ENCODE data around the gene TAF13.
"Not testable (repeated sequence)": the region's sequence is repeated elsewhere in the genome, so short reads cannot be mapped to it uniquely, and the experiment has no call there.

Gene TAF13

DNA sequence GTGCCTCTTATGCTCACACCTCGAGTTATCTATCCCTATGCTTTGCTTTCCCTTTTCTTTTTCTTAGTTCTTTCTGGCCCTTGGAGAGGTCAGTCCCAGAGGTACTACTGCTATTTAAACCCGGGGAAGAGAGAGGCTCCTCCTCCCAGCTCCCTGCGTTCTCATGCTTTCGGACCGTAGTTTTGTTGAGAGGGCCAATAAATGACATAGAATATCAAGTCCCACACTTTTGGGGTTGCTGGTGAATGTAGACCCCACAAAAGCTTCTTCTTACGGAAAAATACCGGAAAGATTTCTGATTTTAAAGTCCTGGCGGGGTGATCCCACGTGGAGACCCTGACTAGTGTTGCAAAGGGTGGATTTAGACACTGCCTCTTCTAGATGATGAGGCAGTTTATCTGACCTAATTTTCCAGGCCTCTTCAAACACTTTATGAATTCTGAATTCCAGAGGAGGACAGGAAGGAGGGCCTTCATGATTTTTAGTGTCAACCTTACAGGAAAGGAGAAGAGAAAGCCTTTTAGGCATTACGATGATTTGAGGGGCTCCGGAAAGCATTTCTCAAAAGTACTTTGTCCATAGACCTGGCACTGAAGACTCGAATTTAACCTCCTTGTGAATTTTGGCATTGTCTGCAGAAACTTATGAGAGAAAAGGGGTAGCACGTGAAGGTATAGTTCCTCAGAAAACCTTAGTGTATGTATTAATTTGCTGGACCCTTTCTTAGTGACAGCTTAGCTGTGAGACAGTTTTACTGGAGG, 15.5 kb upstream of the TAF13 start:
- DNase-seq (ENCODE audit: low spot score), result no peak

GRCh38 chr1:109090196-109091077, 14.6 kb upstream of the TAF13 start, which contains the start of gene TMEM167B:
TMEM167B (plus strand) TSS chr1:109090764; CDS start chr1:109090873, 109 bp downstream.
- DNase-seq (ENCODE audit: low spot score), result peak; percentile 95

- DNase-seq (ENCODE audit: low spot score), result peak; percentile 98
Measured at GRCh38 chr1:109089242-109090015, 13.6 kb upstream of the TAF13 start.

- no peak for DNase-seq (ENCODE audit: low spot score)
Measured at GRCh38 chr1:109084563-109085517, 9.0 kb upstream of the TAF13 start.

DNA sequence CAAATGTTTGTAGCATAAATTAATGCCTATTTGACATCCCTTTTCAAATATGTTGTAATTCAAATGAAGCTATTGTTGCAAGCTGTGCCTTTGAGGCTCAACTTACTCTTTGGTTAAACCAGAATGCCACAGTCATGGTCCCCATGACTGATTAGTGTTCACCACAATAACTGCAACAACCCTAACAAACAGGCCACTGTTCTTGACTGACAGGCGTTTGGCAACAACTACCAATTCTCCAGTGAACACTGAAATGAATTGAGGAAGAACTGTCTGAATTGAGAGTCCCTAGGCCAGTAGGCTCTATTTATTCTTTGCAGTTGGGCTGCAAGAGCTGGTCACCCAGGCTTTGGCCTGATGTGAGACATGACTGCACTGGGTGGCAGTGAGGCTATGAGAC, 8.1 kb upstream of the TAF13 start:
- DNase-seq (ENCODE audit: low spot score), result peak; percentile 100

DNA sequence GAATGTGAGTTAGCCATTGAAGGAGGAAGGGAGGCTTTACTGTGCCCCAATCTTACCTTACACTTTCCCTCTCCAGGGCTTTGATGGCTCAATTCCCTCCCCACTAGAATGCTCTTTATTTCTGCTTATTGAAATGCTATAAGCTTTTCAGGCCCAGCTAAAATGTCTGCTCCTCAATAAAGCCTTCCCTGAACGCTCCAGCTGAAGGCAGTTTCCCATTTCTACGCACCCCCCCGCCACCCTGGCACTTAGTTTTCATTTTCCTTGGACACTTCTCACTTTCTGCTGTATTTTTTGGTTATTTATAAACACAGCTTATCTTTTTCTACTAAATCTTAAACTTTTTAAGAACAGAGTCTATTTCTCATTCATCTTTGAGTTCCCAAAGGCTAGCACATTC, 7.7 kb upstream of the TAF13 start:
- DNase-seq (ENCODE audit: low spot score), result no peak

DNA sequence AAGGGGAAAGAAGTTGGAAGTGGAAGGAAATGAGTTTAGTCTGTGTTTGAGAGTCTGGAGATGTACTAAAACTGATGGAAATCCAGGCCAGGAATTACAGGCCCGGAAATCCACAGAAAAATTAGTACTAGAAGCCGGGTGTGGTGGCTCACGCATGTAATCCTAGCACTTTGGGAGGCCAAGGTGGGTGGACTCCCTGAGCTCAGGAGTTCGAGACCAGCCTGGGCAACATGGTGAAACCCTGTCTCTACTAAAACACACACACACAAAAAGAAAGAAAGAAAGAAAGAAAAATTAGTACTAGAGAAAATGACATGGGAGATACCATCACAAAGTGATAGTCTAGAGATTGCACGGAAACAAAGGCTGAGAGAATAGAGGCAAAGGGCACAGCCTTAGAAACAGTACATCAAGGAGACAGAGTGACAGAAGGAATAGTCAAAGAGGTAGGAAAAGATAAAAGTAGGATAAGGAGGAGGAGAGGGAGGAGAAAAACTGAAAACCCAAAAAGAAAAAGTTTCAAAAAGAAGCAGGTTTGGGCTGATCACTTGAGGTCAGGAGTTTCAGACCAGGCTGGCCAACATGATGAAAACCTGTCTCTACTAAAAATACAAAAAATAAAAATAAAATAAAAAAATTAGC, 4.8 kb upstream of the TAF13 start:
- DNase-seq (ENCODE audit: low spot score), result no peak

DNA sequence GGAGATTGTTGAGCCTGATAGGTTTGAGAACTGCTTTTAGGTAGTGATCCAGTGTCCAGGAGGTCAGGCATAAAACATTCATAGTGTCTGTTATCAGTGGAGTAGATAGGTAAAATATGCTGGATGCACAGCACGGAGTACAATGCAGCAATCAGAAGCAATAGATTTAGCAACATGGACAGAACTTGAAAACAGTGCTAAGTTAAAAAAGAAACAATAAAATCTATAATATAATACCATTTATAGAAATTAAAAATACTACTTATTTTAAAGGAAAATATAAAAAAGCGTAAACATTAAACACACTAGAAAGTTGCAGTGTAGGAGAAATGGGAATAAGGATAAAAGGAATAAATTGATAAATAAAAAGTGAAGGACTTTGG, 3.4 kb upstream of the TAF13 start:
- no peak for DNase-seq (ENCODE audit: low spot score)

DNA sequence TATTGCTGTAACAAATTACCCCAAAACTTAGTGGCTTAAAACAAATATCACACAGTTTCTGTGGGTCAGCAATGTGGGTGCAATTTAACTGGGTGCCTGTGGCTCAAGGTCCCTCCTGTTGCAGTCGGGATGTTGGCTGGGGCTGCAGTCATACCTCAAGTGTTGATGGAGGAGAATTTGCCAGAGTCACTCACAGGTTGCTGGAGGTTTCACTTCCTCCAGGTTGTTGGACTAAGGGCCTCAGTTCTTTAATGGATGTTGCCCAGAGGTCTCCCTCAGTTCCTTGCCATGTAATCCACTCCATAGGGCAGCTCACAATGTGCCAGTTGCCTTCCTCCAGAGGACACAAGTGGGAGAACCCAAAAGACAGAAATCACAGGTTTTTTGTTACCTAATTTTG, 2.5 kb upstream of the TAF13 start:
- DNase-seq (ENCODE audit: low spot score), result no peak

DNA sequence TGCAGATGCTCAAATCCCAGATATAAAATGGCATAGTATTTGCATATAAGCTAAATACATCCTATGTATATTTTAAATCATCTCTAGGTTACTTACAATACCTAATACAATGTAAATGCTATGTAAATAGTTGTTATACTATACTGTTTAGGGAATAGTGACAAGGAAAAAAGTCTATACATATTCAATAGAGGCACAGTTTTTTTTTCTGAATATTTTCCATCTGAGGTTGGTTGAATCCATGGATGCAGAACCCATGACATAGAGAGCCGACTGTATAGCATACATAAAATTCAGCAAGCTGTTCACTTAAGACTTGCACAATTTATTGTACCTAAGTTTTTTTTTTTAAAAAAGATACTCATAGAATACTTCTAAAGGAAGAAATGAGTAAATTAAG, 6.5 kb downstream of the TAF13 start:
- DNase-seq (ENCODE audit: low spot score), result no peak

DNA sequence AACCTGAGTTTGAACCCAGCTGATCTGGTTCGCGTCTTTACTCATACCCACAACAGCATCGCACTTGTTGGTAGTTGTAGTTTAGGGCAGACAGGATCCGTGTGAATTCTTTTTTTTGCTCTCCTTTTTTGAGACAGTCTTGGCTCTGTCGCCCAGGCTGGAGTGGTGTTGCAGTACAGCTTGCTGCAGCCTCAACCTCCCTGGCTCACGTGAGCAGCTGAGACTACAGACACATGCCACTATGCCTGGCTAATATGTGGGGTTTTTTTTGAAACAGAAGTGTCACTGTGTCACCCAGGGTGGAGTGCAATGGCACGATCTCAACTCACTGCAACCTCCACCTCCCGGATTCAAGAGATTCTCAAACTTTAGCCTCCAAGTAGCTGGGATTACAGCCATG, 7.9 kb downstream of the TAF13 start:
- no peak for DNase-seq (ENCODE audit: low spot score)

- DNase-seq (ENCODE audit: low spot score), result no peak
Measured at GRCh38 chr1:109065137-109065536, 10.7 kb downstream of the TAF13 start.

DNA sequence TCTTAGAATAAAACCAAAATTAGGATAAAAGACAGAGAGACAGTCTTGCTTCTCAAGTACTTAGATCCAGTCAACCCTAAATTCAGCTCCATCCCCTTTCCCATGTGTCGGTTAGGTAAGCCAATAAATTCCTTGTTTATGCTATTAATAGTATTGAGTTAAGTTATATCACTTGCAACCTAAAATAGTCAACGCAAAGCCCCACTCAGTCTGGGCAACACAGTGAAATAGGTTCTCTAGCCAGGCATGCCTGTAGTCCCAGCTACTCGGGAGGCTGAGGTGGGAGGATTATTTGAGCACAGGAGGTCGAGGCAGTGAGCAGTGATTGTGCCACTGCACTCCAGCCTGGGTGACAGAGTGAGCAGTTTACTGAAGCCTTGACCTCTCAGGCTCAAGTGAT, 14.6 kb downstream of the TAF13 start:
- DNase-seq (ENCODE audit: low spot score), result no peak

DNA sequence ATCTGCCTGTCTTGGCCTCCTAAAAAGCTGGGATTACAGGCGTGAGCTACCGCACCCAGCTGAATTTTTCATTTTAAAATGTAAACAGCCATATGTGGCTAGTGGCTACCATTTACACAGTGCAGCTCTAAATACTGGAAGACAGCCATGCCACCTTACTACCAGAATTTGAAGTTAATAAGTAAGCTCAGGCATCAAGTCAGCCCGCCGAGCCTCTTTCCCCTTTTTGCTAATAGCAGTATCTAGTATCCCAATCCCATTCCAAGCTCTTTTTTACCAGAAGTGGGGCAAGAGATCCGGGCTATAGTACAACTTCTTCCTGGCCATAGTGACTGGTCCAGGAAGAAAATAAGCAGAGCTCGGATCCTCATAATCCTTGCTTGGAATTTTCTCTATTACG, 15.1 kb downstream of the TAF13 start:
- no peak for DNase-seq (ENCODE audit: low spot score)

DNA sequence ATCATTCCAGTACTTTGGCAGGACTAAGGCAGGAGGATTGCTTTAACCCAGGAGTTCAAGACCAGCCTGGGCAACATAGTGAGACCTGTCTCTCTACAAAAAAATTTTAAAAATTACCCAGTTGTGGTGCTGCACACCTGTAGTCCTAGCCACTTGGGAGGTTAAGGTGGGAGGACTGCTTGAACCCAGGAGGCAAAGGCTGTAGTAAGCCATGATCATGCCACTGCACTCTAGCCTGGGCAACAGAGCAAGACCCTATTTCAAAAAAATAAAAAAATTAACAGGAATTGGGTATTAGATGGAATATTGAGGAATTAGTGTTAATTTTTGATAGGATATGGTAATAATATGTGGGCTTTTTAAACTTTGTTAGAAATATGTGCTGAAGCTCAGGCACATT, 16.8 kb downstream of the TAF13 start:
- no peak for DNase-seq (ENCODE audit: low spot score)

DNA sequence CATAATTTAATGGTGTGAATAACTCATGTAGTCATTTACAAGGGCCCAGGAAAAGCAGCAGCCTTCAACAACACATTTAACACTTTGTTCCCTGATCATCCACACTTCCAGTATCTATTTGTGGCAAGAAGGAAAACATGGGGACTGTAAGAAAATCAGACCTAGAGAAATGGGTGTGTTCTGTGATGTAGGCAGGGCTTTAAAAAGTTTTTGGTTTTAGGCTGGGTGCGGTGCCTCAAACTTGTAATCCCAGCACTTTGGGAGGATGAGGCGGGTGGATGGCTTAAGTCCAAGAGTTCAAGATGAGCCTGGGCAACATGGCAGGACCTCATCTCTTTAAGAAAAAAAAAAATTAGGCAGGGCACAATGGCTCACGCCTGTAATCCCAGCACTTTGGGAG, 19.7 kb downstream of the TAF13 start:
- DNase-seq (ENCODE audit: low spot score), result no peak

- not testable (repeated sequence) for DNase-seq (ENCODE audit: low spot score)
Measured at GRCh38 chr1:109052145-109052544, 23.7 kb downstream of the TAF13 start.

DNA sequence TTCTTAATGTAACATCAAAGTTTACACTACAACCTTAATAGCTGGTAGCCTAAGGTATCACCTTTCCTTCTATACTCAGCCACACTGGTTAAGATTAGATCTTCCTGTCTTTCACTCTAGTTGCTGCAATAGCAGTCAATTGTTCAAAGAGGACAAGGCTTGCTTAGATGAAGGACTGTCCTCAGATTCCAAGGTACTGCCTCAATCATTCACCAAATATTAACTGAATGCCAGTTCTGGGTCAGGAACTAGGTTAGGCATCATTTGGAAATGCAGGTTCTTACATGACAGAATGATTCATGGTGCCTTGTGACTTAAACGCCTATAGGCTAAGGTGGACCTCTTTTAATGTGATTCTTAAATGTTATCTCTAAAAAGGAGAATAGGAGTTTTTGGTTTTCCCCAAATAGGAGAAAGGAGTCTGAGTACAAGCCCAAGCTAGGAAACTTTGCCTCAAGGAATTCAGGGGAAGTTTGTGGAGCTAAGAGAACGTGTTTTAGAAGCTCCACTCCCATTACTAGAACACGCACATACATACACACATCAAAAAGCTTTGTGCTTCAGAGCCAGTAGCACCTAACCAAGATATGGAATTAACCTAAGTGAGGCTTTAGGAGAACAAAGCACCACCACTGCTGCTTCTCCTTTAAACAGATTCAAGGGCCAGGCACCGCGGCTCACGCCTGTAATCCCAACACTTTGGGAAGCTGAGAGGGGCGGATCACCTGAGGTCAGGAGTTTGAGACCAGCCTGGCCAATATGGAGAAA, 25.4 kb downstream of the TAF13 start:
- DNase-seq (ENCODE audit: low spot score), result no peak

- DNase-seq (ENCODE audit: low spot score), result no peak
Measured at GRCh38 chr1:109048335-109048734, 27.5 kb downstream of the TAF13 start.

- no peak for DNase-seq (ENCODE audit: low spot score)
Measured at GRCh38 chr1:109047339-109047738, 28.5 kb downstream of the TAF13 start.
